ENCODE measurements around the gene PEAK1. TPM values are rescaled to one million over a fixed set of nuclear protein-coding genes. Genes with fewer than 3 reads are reported as not detected.

PEAK1 gene
- total RNA-seq, 1 donor from 2014 or later, result 10.2 TPM

DNA sequence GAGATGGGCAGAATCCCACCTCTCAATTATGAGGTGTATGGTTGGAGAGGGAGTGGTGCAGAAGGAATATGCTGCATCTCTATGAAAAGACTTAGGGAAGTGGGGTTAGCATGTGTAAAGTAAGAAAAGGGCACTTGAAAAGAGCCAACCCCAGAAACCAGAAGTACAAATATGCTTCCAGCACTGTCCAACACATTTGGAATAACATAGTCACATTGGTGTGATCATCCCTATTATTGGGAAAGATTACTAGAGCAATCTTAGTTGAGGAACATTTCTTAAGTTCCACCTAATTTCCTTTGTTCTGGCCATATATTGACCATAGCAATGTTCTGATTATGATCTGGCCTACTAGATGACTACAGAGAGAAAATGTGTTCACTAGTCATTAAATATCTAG is 35.0 kb upstream of the PEAK1 start:
- DNase-seq (ENCODE audit: low read depth), result no peak
- H3K27me3 ChIP-seq (ENCODE audit: control insufficient read depth, insufficient read depth, low read length), result no peaks in the 10 kb centered on the region
- H3K4me3 ChIP-seq (ENCODE audit: low read depth, low read length), result no peak overlapping the region
- H3K36me3 ChIP-seq (ENCODE audit: control insufficient read depth, insufficient read depth, low read length), result no peaks in the 10 kb centered on the region
- TF ChIP-seq, protein P1, sequence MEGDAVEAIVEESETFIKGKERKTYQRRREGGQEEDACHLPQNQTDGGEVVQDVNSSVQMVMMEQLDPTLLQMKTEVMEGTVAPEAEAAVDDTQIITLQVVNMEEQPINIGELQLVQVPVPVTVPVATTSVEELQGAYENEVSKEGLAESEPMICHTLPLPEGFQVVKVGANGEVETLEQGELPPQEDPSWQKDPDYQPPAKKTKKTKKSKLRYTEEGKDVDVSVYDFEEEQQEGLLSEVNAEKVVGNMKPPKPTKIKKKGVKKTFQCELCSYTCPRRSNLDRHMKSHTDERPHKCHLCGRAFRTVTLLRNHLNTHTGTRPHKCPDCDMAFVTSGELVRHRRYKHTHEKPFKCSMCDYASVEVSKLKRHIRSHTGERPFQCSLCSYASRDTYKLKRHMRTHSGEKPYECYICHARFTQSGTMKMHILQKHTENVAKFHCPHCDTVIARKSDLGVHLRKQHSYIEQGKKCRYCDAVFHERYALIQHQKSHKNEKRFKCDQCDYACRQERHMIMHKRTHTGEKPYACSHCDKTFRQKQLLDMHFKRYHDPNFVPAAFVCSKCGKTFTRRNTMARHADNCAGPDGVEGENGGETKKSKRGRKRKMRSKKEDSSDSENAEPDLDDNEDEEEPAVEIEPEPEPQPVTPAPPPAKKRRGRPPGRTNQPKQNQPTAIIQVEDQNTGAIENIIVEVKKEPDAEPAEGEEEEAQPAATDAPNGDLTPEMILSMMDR (IDR thresholded peaks at IDR 0.05; ENCODE audit: insufficient read depth, low read length, poor library complexity, severe bottlenecking), result no peak

DNA sequence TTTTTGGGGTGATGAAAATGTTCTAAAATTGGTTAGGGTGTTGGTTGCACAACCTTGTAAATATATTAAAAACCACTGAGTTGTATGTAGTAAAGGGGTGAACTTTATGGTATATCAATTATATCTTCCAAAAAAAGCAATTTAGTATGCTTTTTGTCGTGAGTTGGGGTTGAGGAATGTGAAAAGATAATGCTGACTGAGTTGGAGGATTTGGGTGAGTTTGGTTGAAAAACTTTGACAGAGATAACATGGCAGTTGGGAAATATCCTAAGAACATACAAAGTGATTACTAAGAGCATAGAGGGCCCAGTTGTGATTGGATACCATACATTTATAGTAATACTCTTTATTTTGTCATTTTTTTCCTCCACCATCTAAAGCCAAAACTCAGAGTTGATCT is 34.4 kb upstream of the PEAK1 start:
- Histone ChIP-seq H3K4me3 (ENCODE audit: low read depth, low read length) (no peak overlapping the region), H3K36me3 (ENCODE audit: control insufficient read depth, insufficient read depth, low read length) (no peaks in the 10 kb centered on the region), H3K27me3 (ENCODE audit: control insufficient read depth, insufficient read depth, low read length) (no peaks in the 10 kb centered on the region)
- DNase-seq (ENCODE audit: low read depth), result no peak
- TF ChIP-seq, protein P1 (IDR thresholded peaks at IDR 0.05; ENCODE audit: insufficient read depth, low read length, poor library complexity, severe bottlenecking), result no peak

DNA sequence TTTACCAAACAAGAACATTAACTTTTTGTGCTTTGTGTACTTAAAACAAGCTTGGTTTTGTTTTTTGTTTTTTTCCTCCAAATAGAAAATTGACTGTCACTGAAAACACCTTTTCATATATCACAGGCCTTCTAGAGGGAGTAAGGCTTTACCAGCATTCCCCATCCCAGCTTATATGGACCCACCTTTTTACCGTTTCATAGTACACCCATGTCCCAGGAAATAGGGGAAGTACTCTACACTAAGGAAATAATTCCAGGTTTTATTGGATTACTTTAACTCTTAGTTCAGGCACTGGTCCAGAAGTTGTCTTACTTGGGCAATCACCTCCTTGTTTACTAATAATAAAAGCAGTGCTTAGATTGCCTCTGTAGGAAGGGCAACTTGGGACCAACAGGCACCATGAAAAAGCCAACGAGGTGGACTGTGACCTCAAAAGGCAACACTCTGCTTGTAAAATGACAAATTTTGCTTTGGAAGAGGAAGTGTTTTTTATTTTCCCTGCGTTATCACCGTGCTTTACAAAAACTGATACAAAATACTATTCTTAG is 27.0 kb upstream of the PEAK1 start:
- DNase-seq (ENCODE audit: low read depth), result no peak
- Histone ChIP-seq H3K27me3 (ENCODE audit: control insufficient read depth, insufficient read depth, low read length) (no peaks in the 10 kb centered on the region), H3K36me3 (ENCODE audit: control insufficient read depth, insufficient read depth, low read length) (no peaks in the 10 kb centered on the region), H3K4me3 (ENCODE audit: low read depth, low read length) (no peak overlapping the region)
- TF ChIP-seq, protein P1 (IDR thresholded peaks at IDR 0.05; ENCODE audit: insufficient read depth, low read length, poor library complexity, severe bottlenecking), result no peak

DNA sequence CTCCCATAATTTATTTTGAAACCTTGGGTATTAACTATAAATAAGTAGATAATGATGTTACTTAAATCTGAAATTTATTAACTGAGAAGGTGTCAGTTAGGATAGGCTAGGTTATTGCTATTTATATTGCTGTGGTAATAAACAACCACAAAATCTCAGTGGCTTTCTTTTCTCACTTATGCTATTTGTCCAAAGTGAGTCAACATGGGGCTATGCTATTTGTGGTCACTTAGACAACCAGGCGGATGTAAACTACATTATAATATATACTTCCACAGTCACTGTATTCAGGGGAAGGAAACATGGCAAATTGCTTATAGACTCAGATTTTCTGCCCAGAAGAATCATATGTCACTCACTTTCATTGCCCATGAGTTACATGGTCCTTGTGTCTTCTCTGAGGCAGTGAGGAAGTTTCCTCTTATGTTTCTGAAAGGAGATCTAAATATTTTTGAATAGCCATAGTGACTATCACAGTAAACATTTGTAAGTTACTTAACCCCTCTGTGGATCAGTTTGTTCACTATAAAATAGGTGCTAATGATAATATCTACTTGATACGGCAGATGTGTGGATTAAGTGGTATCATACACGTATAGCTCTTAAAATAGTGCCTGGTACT is 20.6 kb upstream of the PEAK1 start:
- Histone ChIP-seq H3K36me3 (ENCODE audit: control insufficient read depth, insufficient read depth, low read length) (no peaks in the 10 kb centered on the region), H3K27me3 (ENCODE audit: control insufficient read depth, insufficient read depth, low read length) (no peaks in the 10 kb centered on the region), H3K4me3 (ENCODE audit: low read depth, low read length) (no peak overlapping the region)
- DNase-seq (ENCODE audit: low read depth), result no peak
- TF ChIP-seq, protein P1 (IDR thresholded peaks at IDR 0.05; ENCODE audit: insufficient read depth, low read length, poor library complexity, severe bottlenecking), result no peak

DNA sequence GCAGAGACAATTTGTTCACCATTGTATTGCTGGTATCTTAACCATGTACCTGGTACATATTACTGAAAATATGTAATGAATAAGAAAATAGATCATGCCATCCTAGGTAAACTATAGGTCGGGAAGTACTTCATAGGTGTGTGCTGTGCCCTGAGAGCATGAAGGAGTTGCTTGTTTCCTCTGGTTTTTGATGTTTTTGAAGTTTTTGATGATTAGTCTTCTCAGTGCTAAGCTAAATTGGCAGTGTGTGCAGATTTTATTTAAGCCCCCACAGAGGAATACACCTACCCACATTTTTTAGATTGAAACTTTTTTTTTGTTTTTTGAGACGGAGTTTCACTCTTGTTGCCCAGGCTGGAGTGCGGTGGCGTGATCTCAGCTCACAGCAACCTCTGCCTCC is 17.4 kb upstream of the PEAK1 start:
- Histone ChIP-seq H3K4me3 (ENCODE audit: low read depth, low read length) (no peak overlapping the region), H3K36me3 (ENCODE audit: control insufficient read depth, insufficient read depth, low read length) (no peaks in the 10 kb centered on the region), H3K27me3 (ENCODE audit: control insufficient read depth, insufficient read depth, low read length) (no peaks in the 10 kb centered on the region)
- TF ChIP-seq, protein P1 (IDR thresholded peaks at IDR 0.05; ENCODE audit: insufficient read depth, low read length, poor library complexity, severe bottlenecking), result no peak
- DNase-seq (ENCODE audit: low read depth), result no peak

DNA sequence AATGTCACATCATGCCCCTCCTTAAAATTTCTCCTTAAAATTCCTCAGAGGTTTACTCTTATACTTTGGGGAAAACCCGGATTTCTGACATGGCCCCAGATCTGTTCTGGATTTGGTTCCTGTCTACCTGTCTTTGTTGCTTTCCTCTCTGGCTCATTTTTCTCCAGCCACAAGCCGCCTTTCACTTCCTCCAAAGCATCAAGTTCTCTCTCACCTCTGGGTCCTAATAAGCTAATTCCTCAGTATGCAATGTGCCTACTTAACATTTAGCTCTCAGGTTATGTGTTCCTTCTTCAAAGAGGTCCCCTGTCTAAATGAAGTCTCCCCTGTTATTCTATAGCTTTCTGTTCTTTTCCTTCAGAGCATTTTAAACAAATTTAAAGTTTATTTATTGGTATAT is 16.9 kb upstream of the PEAK1 start:
- no peaks in the 10 kb centered on the region for H3K27me3 ChIP-seq (ENCODE audit: control insufficient read depth, insufficient read depth, low read length)
- no peak for DNase-seq (ENCODE audit: low read depth)
- TF ChIP-seq, protein P1 (IDR thresholded peaks at IDR 0.05; ENCODE audit: insufficient read depth, low read length, poor library complexity, severe bottlenecking), result no peak
- no peak overlapping the region for H3K4me3 ChIP-seq (ENCODE audit: low read depth, low read length)
- H3K36me3 ChIP-seq (ENCODE audit: control insufficient read depth, insufficient read depth, low read length), result no peaks in the 10 kb centered on the region

All from kidney epithelial cell (primary cell).